ENCODE measurements around the gene DYSF.

Gene DYSF

DNA sequence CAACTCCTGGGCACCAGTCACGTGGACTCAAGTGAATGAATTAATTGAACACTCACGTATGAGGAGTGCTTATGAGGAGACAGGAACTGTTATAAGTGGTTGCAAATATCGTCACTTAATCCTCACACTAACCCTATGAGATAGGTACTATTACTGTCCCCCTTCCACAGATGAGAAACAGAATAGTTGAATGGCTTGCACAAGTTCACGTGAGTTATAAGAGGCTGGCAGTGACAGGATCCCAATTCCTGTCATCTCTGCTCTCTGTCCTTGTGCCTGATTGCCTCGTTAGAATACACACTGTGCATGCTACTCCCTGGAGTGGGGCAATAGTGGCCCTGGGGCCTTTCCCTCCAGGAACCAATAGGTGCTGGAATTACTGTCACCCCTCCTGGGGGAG, 253.5 kb downstream of the DYSF start:
- in situ Hi-C loops (cut with MboI; ENCODE audit: low pct_unique_long_range_greater_than_20kb, low sequenced_read_pairs, unreplicated experiment), result no loop called here
- no peak for DNase-seq (ENCODE audit: low spot score)

DNA sequence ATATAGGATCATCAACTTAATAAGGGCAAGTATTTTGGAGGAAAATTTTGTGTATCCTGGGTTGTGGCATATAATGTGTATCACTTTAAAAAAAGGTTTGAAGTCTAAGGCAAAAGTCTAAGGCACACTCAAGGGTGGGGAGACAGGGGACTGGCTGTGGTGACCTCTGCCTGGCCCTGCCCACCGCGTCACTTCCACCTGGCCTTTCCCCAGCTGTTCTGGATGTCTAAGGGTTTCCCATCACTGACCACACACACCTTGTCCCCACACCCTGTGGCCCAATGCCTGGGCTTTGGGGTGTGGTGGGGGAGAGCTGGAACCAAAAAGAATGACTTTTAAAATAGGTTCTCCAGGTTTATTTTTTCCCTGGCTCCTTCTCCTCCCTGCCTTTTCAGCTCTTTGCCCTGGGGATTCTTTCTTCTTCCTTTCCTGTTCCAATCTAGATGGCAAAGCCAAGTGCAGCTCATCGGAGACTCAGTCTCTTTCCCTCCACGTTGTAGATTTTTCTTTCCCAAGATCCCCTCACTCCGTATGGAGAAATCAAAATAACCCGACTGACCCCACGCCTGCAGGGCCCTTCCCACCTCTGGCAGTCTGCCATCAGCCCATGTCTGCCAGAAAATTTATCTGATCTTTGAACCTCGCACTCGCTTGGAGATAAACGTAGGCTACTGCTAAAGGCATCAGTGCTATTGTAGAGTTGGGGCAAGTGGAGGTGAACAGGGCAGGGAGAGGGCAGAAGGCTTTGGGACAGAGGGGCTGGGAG, 257.2 kb downstream of the DYSF start:
- no peak for DNase-seq (ENCODE audit: low spot score)
- in situ Hi-C loops (cut with MboI; ENCODE audit: low pct_unique_long_range_greater_than_20kb, low sequenced_read_pairs, unreplicated experiment), result no loop called here
- TF ChIP-seq, protein P1, sequence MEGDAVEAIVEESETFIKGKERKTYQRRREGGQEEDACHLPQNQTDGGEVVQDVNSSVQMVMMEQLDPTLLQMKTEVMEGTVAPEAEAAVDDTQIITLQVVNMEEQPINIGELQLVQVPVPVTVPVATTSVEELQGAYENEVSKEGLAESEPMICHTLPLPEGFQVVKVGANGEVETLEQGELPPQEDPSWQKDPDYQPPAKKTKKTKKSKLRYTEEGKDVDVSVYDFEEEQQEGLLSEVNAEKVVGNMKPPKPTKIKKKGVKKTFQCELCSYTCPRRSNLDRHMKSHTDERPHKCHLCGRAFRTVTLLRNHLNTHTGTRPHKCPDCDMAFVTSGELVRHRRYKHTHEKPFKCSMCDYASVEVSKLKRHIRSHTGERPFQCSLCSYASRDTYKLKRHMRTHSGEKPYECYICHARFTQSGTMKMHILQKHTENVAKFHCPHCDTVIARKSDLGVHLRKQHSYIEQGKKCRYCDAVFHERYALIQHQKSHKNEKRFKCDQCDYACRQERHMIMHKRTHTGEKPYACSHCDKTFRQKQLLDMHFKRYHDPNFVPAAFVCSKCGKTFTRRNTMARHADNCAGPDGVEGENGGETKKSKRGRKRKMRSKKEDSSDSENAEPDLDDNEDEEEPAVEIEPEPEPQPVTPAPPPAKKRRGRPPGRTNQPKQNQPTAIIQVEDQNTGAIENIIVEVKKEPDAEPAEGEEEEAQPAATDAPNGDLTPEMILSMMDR (IDR thresholded peaks at IDR 0.05; ENCODE audit: extremely low read depth, insufficient read depth, missing control alignments), result no peak

More for the DNA sequence above, 253.5 kb downstream of the DYSF start:
- TF ChIP-seq, protein P1 (IDR thresholded peaks at IDR 0.05; ENCODE audit: extremely low read depth, insufficient read depth, missing control alignments), result no peak

DNA sequence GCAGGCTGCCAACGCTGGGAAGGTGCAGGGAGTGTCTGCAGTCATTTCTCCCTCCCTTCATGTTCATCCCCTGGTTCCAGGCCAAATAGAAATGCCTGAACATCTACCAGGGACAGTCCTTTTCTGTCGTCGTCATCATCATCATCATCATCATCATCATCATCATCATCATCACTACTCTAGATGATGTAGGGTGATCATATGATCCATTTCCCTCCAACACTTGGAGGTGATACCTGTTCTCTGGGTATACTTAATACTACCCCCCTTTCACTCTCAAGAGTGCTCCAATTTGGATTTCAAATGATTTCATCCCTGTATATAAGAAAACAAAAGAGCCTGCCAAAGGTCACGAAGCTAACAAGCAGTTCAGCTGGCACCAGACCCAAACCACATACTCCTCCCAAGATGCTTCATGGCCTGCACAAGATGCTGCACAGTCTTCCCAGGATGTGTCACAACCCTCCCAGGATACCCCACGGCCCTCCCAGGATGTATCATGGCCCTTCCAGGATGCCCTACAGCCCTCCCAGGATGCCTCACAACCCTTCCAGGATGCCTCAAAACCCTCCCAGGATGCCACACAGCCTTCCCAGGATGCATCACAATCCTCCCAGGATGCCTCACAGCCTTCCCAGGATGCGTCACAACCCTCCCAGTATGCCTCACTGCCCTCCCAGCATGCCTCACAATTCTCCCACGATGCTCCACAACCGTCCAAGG, 257.9 kb downstream of the DYSF start:
- in situ Hi-C loops (cut with MboI; ENCODE audit: low pct_unique_long_range_greater_than_20kb, low sequenced_read_pairs, unreplicated experiment), result no loop called here
- DNase-seq (ENCODE audit: low spot score), result no peak
- TF ChIP-seq, protein P1 (IDR thresholded peaks at IDR 0.05; ENCODE audit: extremely low read depth, insufficient read depth, missing control alignments), result no peak

DNA sequence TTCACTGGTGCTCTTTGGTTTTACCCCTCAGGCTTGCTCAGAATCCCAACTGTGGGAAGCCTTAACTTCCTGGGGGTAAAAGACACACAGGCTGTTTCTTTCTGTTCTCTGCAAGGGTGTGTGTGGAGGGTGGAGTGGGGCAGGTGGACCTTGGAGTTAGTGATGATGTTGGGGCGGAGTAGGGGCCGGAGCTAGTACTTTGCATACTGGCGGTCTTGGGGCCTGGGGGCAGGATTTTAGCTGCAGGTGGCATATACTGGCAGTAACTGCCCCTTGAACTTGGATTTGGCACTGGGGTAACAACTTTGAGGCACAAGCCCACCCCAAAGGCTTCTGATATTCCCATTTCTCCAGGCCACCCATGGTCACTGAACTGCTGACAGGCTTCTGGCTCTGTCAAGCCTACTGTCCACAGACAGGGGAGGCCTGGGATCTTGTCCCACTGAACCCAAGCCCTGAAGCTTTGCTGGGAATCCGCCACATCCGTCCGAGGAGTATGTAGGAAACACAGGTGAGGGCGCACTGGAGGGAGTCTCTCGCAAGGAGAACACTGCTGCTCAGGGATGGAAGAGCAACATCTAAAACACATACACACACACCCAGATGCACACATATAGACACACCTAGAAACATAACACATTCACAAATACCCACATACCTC, 258.9 kb downstream of the DYSF start:
- DNase-seq (ENCODE audit: low spot score), result no peak
- in situ Hi-C loops (cut with MboI; ENCODE audit: low pct_unique_long_range_greater_than_20kb, low sequenced_read_pairs, unreplicated experiment), result no loop called here
- TF ChIP-seq, protein P1 (IDR thresholded peaks at IDR 0.05; ENCODE audit: extremely low read depth, insufficient read depth, missing control alignments), result no peak

DNA sequence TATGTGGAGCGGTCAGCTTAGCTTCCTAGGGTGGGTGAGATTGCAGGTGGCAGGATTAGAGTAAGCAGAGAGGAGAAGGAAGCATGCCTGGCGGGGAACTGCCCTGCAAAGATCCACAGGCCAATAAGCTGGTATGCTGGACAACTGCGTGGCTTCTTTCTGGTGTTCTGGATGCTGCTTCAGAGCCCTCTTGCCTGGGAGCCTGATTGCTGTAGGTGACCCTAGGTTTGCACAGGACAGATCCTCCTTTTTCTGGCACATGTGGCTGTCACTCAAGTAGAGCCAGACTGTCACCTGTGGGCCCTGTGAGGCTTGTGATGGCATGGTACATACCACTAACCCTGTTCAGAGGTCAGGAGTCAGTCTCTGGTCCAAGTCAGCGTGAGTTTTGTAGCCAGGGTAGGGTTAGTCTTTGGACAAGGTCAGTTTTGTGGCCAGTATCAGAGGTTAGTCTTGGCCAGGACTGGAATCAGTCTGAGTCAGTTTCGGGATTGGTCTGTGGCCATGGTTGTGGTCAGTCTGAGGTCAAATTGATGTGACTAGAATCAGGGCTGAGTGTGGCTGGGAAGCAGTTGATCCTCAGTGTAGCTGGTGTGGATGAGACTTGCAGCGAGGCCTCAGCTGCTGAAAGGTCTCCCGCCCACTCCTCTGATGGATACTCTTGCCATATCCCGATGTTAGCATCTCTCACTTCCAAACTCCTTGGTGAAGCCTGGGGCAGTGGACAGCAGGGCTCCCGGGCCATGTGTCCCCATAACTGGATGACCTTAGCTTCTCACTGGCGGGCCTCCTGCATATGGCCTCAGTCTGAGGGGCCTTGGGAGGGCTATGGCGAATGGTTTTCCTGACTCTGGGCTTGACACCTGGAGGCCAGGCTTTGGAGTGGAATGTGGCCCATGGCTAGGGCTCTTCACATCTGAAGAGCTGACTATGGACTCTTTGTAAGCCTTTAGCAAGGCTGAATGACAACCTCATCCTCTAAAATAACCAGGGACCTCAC, 260.5 kb downstream of the DYSF start:
- in situ Hi-C loops (cut with MboI; ENCODE audit: low pct_unique_long_range_greater_than_20kb, low sequenced_read_pairs, unreplicated experiment), result no loop called here
- TF ChIP-seq, protein P1 (IDR thresholded peaks at IDR 0.05; ENCODE audit: extremely low read depth, insufficient read depth, missing control alignments), result no peak
- no peak for DNase-seq (ENCODE audit: low spot score)

Measured in GM13977 (cell line).